Measurements from ENCODE around the gene SLC6A13.
"Not testable (repeated sequence)": the region's sequence is repeated elsewhere in the genome, so short reads cannot be mapped to it uniquely, and the experiment has no call there.

Gene SLC6A13

GRCh38 chr12:265096-265495 lies 2.5 kb upstream of the SLC6A13 start:
- no peak for DNase-seq (ENCODE audit: low read depth in 2 of 2, low spot score in 1 of 2)

GRCh38 chr12:264269-264668 lies 1.6 kb upstream of the SLC6A13 start:
- no peak for DNase-seq (ENCODE audit: low read depth in 2 of 2, low spot score in 1 of 2)

GRCh38 chr12:263574-263973 lies 938 bp upstream of the SLC6A13 start:
- no peak for DNase-seq (ENCODE audit: low read depth in 2 of 2, low spot score in 1 of 2)

- no peak for DNase-seq (ENCODE audit: low read depth in 2 of 2, low spot score in 1 of 2)
These were observed 523 bp downstream of the SLC6A13 start for GRCh38 chr12:262113-262512.

- no peak for DNase-seq (ENCODE audit: low read depth in 2 of 2, low spot score in 1 of 2)
These were observed 4.9 kb downstream of the SLC6A13 start for GRCh38 chr12:257521-258321.

GRCh38 chr12:256958-257357 lies 5.7 kb downstream of the SLC6A13 start:
- no peak for DNase-seq (ENCODE audit: low read depth in 2 of 2, low spot score in 1 of 2)

- DNase-seq (ENCODE audit: low read depth in 2 of 2, low spot score in 1 of 2): no peak
These were observed 6.4 kb downstream of the SLC6A13 start for GRCh38 chr12:256225-256624.

GRCh38 chr12:254912-255311 lies 7.7 kb downstream of the SLC6A13 start:
- DNase-seq (ENCODE audit: low read depth in 2 of 2, low spot score in 1 of 2): no peak

- no peak for DNase-seq (ENCODE audit: low read depth in 2 of 2, low spot score in 1 of 2)
These were observed 8.6 kb downstream of the SLC6A13 start for GRCh38 chr12:254039-254438.

GRCh38 chr12:253116-253831 lies 9.4 kb downstream of the SLC6A13 start:
- DNase-seq (ENCODE audit: low read depth in 2 of 2, low spot score in 1 of 2): no peak

- DNase-seq (ENCODE audit: low read depth in 2 of 2, low spot score in 1 of 2): no peak
These were observed 10.0 kb downstream of the SLC6A13 start for GRCh38 chr12:252636-253035.

- no peak for DNase-seq (ENCODE audit: low read depth in 2 of 2, low spot score in 1 of 2)
These were observed 15.4 kb downstream of the SLC6A13 start for GRCh38 chr12:247271-247670.

- no peak for DNase-seq (ENCODE audit: low read depth in 2 of 2, low spot score in 1 of 2)
These were observed 19.3 kb downstream of the SLC6A13 start for GRCh38 chr12:243381-243780.

- DNase-seq (ENCODE audit: low read depth in 2 of 2, low spot score in 1 of 2): no peak
These were observed 20.1 kb downstream of the SLC6A13 start for GRCh38 chr12:242496-242895.

- DNase-seq (ENCODE audit: low read depth in 2 of 2, low spot score in 1 of 2): no peak
These were observed 21.4 kb downstream of the SLC6A13 start for GRCh38 chr12:241266-241665.

GRCh38 chr12:240566-240965 lies 22.1 kb downstream of the SLC6A13 start:
- no peak for DNase-seq (ENCODE audit: low read depth in 2 of 2, low spot score in 1 of 2)

- DNase-seq (ENCODE audit: low read depth in 2 of 2, low spot score in 1 of 2): no peak
These were observed 23.8 kb downstream of the SLC6A13 start for GRCh38 chr12:238736-239398.

GRCh38 chr12:238116-238515 lies 24.5 kb downstream of the SLC6A13 start:
- DNase-seq (ENCODE audit: low read depth in 2 of 2, low spot score in 1 of 2): no peak

- DNase-seq (ENCODE audit: low read depth in 2 of 2, low spot score in 1 of 2): no peak
These were observed 25.4 kb downstream of the SLC6A13 start for GRCh38 chr12:237026-237815.

- no peak for DNase-seq (ENCODE audit: low read depth in 2 of 2, low spot score in 1 of 2)
These were observed 26.2 kb downstream of the SLC6A13 start for GRCh38 chr12:236445-236844.

- DNase-seq (ENCODE audit: low read depth in 2 of 2, low spot score in 1 of 2): not testable (repeated sequence)
These were observed 26.7 kb downstream of the SLC6A13 start for GRCh38 chr12:235967-236366.
